Endothelial cell of umbilical vein (primary cell): Measurements from ENCODE around the gene MEGF11. TPM values are rescaled to one million over a fixed set of nuclear protein-coding genes. Genes with fewer than 3 reads are reported as not detected.

Experiments
- BruUV-seq: library from RNA; stranded (reverse); fragments of 400-500 nt; replicated peaks from 2 replicates; lab custom pipeline; 2021; lab: Mats Ljungman, UMichigan
- CTCF ChIA-PET: fragments of 300-600, 350-600 bp; sonication (Branson Sonifier 250); formaldehyde crosslinking; loops from one replicate; lab custom pipeline; 2021; ENCODE audit warnings: antibody characterized with exemption, inconsistent platforms; lab: Charles Lee
- POLR2A ChIA-PET: fragments of 300-600, 350-600 bp; sonication (Branson Sonifier 250); formaldehyde crosslinking; loops from one replicate; lab custom pipeline; 2021; ENCODE audit warnings: antibody characterized with exemption, inconsistent platforms; lab: Charles Lee
- DNase-seq: peaks from one replicate; pipeline ENCODE4 v3.0.0-alpha.2; 2011; ENCODE audit warnings: low read depth, low spot score
- FAIRE-seq: peaks from 2 replicates; lab custom pipeline; 2011; peaks lifted over from hg19 to GRCh38; lab: Jason Lieb, UNC
- H2AFZ ChIP-seq: 2 replicates; pipeline ENCODE4 v1.6.0; 2012; ENCODE audit warnings: low read depth, low read length, control low read depth, inconsistent platforms
- H3K27ac ChIP-seq: 2 replicates; pipeline ENCODE4 v1.5.1; 2011; ENCODE audit warnings: low read depth, mild to moderate bottlenecking, control low read depth, low read length, moderate library complexity; ENCODE audit not compliant: insufficient read depth
- H3K27me3 ChIP-seq, 2 experiments: 2 replicates each; pipeline versions ENCODE4 v1.6.0 to v1.6.1; 2011; ENCODE audit warnings: low read length in 2 of 2, mixed read lengths in 1 of 2; ENCODE audit not compliant: control insufficient read depth in 2 of 2, insufficient read depth in 2 of 2
- H3K36me3 ChIP-seq, 2 experiments: 2 replicates in 1 of 2; 3 replicates in 1 of 2; pipeline ENCODE4 v1.5.1; 2011; ENCODE audit warnings: low read length in 2 of 2, mild to moderate bottlenecking in 1 of 2, moderate library complexity in 1 of 2; ENCODE audit not compliant: control insufficient read depth in 2 of 2, insufficient read depth in 2 of 2; ENCODE audit errors: extremely low read depth in 1 of 2
- H3K4me1 ChIP-seq: 3 replicates; pipeline ENCODE4 v1.5.1; 2011; ENCODE audit warnings: mild to moderate bottlenecking, low read length; ENCODE audit not compliant: control insufficient read depth, insufficient read depth; ENCODE audit errors: extremely low read depth
- H3K4me2 ChIP-seq: 2 replicates; pipeline ENCODE4 v1.6.1; 2011; ENCODE audit warnings: low read length, control low read depth, mixed read lengths; ENCODE audit not compliant: insufficient read depth
- H3K4me3 ChIP-seq, 3 experiments: fragments of 200-600 bp in 1 of 3; sonication (generic), shearing (Covaris generic) in 1 of 3; replicated peaks in 1 of 3; 2 replicates each; pipeline ENCODE4 v1.5.1; 2011 to 2016; ENCODE audit warnings: control low read depth in 3 of 3, low read length in 3 of 3, mild to moderate bottlenecking in 2 of 3, inconsistent platforms in 1 of 3, low read depth in 1 of 3, moderate library complexity in 1 of 3; ENCODE audit not compliant: insufficient read depth in 1 of 3
- H3K79me2 ChIP-seq: 2 replicates; pipeline ENCODE4 v1.6.0; 2012; ENCODE audit warnings: low read length, inconsistent platforms; ENCODE audit not compliant: control insufficient read depth, insufficient read depth
- H3K9ac ChIP-seq: replicated peaks from 2 replicates; pipeline ENCODE3; 2011; ENCODE audit warnings: low read length, control low read depth; ENCODE audit not compliant: insufficient read depth; ENCODE audit errors: extremely low read depth
- H3K9me1 ChIP-seq: replicated peaks from 3 replicates; pipeline ENCODE4 v1.6.0; 2011; ENCODE audit warnings: mild to moderate bottlenecking, low read length; ENCODE audit not compliant: control insufficient read depth, insufficient read depth; ENCODE audit errors: extremely low read depth
- H3K9me3 ChIP-seq: replicated peaks from 2 replicates; pipeline ENCODE4 v1.5.1; 2012; ENCODE audit warnings: low read length, inconsistent platforms; ENCODE audit not compliant: control insufficient read depth, insufficient read depth
- H4K20me1 ChIP-seq: replicated peaks from 2 replicates; pipeline ENCODE3; 2011; ENCODE audit warnings: mild to moderate bottlenecking, low read length; ENCODE audit not compliant: control insufficient read depth, insufficient read depth; ENCODE audit errors: extremely low read depth
- EZH2 ChIP-seq: IDR thresholded peaks from 2 replicates; pipeline ENCODE4 v1.6.1; 2012; ENCODE audit warnings: borderline replicate concordance, low read depth, mild to moderate bottlenecking, moderate library complexity, low read length, inconsistent platforms; ENCODE audit not compliant: severe bottlenecking
- POLR2A ChIP-seq: IDR thresholded peaks from 2 replicates; pipeline ENCODE4 v1.6.1; 2012; ENCODE audit warnings: low read depth, mild to moderate bottlenecking, control low read depth, low read length
- dilution Hi-C: fragments of 300-500 bp; cut with MboI; formaldehyde crosslinking; loops from one replicate; pipeline ENCODE4 v1.15.0; 2019; ENCODE audit warnings: low sequenced_read_pairs; ENCODE audit not compliant: extremely low pct_ligation_motif_present
- intact Hi-C: fragments of 100-400 bp; cut with micrococcal nuclease; formaldehyde crosslinking; loops from one replicate; pipeline ENCODE4 v1.10.0; 2022
- polyA plus RNA-seq, 4 experiments: library from polyadenylated mRNA; depleted of rRNA in 3 of 4; stranded (reverse) in 3 of 4; unstranded in 1 of 4; fragments of >200 nt; gene quantifications; 2 replicates each; pipeline versions ENCODE4 v1.2.1 to v1.2.3, GENCODE V29; 2011 to 2012; ENCODE audit warnings: missing spikeins in 1 of 4
- total RNA-seq: library from RNA; stranded (reverse); gene quantifications from 2 replicates; pipeline ENCODE4 v1.2.3, GENCODE V29; 2021
- TF ChIP-seq, protein P1 (sequence below): IDR thresholded peaks from 2 replicates; pipeline ENCODE4 v1.6.1; 2011; ENCODE audit not compliant: insufficient read depth, insufficient read length
- TF ChIP-seq, protein P2 (sequence below), 2 donors: IDR thresholded peaks; 1 replicate in 1 of 2; 2 replicates in 1 of 2; pipeline ENCODE4 v1.5.1; 2011; ENCODE audit warnings: low read length in 2 of 2, mild to moderate bottlenecking in 2 of 2, moderate library complexity in 2 of 2, control low read depth in 1 of 2, inconsistent platforms in 1 of 2, low read depth in 1 of 2; ENCODE audit not compliant: insufficient read depth in 1 of 2; ENCODE audit errors: extremely low read depth in 1 of 2

Gene MEGF11
- total and polyA plus RNA-seq, 2 donors (not counting 3 experiments of a cell fraction or from before 2014, with no cell fraction given) = not detected

DNA sequence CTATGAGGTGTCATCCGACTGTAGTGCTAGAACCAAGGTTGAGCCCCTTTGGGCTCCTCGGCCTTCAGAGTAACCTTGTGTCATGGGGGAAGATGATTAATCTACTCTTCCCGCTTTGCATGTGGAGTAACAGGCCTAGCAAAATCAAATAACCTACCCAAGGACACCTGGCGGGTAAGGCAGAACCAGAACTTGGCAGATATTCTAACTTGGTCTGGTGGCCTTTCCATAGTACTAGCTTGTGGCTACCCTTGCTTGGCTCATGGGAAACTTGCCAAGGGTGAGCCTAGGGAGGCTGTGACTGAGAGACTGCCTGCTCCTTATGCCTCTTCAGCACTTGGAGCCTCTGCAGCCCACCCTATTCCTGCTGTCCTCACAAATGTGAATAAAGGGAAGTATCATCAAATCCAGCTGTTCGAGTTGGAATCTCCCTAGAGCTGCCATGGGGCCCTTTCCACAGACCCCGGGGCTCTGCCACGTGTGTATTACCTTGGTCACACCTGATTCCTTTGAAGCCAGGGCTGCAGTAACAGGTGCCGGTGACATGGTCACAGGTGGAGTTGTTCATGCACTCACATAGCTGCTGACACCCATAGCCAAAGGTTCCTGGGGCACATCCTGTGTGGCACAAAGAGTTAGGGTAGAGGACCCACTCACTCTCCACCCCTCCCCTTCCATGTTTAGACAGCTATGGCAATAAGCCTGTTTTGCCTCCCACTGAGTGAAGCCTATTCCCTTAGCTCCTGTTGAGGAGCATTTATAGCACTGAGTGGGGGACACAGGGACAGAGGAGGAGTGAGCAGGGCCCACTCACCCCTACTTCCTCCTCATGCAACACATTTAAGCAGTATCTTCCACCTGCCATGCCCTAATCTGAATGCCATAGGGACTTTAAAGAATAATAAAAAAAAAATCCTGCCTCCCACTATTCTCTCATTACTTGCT, 338.3 kb downstream of the MEGF11 start:
- no peaks in the 10 kb centered on the region for H3K9me3 ChIP-seq
- no peaks in the 10 kb centered on the region for H3K27me3 ChIP-seq
- no peak for DNase-seq
- CTCF ChIA-PET = interaction anchor here (1.5 to 2.2 kb wide), 3 partner anchors 19 to 59 kb away, joined by 3 to 5 read pairs (median 3); partner anchors contain the start of gene RAB11A
- no peak overlapping the region for H2AFZ ChIP-seq
- no peaks in the 10 kb centered on the region for H4K20me1 ChIP-seq
- H3K4me2 ChIP-seq = no peak overlapping the region
- H3K9ac ChIP-seq = no peak overlapping the region
- no peaks in the 10 kb centered on the region for H3K79me2 ChIP-seq
- H3K36me3 ChIP-seq = peaks cover 0 to 10% of the 10 kb centered on the region in 2 experiments
- H3K27ac ChIP-seq = no peak overlapping the region
- no peak overlapping the region for H3K4me3 ChIP-seq
- TF ChIP-seq, protein P1, sequence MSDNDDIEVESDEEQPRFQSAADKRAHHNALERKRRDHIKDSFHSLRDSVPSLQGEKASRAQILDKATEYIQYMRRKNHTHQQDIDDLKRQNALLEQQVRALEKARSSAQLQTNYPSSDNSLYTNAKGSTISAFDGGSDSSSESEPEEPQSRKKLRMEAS = no peak
- TF ChIP-seq EZH2 = no peak
- no peak for TF ChIP-seq POLR2A
- TF ChIP-seq, protein P2, sequence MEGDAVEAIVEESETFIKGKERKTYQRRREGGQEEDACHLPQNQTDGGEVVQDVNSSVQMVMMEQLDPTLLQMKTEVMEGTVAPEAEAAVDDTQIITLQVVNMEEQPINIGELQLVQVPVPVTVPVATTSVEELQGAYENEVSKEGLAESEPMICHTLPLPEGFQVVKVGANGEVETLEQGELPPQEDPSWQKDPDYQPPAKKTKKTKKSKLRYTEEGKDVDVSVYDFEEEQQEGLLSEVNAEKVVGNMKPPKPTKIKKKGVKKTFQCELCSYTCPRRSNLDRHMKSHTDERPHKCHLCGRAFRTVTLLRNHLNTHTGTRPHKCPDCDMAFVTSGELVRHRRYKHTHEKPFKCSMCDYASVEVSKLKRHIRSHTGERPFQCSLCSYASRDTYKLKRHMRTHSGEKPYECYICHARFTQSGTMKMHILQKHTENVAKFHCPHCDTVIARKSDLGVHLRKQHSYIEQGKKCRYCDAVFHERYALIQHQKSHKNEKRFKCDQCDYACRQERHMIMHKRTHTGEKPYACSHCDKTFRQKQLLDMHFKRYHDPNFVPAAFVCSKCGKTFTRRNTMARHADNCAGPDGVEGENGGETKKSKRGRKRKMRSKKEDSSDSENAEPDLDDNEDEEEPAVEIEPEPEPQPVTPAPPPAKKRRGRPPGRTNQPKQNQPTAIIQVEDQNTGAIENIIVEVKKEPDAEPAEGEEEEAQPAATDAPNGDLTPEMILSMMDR (IDR thresholded peaks at IDR 0.05; ENCODE audit: extremely low read depth in 1 of 2, insufficient read depth in 1 of 2, low read depth in 1 of 2, low read length in 2 of 2) = no peak
- no TSS peak for BruUV-seq
- no peaks in the 10 kb centered on the region for H3K4me1 ChIP-seq
- POLR2A ChIA-PET = no interaction called here
- H3K9me1 ChIP-seq = no peaks in the 10 kb centered on the region
- FAIRE-seq = no peak
- dilution Hi-C loops = no loop called here
- intact Hi-C loops = loop anchor here (10.0 kb wide), 1 partner anchor 370 kb away; no protein-coding TSS in a partner anchor
